T47D (cell line): ENCODE results near the gene JOSD2.
A peak's percentile ranks its signal among the peaks of the same experiment; 100 is the strongest.
"Not testable (repeated sequence)": the region's sequence is repeated elsewhere in the genome, so short reads cannot be mapped to it uniquely, and the experiment has no call there.

Experiments used
- DNase-seq, 2 experiments: peaks; one replicate each; pipeline versions ENCODE4 v3.0.0 to v3.0.0-alpha.2; 2011 to 2012; ENCODE audit warnings: low read depth in 1 of 2, low spot score in 1 of 2
- JUND ChIP-seq: IDR thresholded peaks from 2 replicates; pipeline ENCODE4 v1.6.1; 2012; ENCODE audit warnings: low read depth
- in situ Hi-C: cut with HindIII; loops from 2 replicates; pipeline ENCODE4 v1.10.0; 2016; ENCODE audit warnings: low sequenced_read_pairs, low pct_unique_long_range_greater_than_20kb

The JOSD2 gene

GRCh38 chr19:50480281-50481111 is 30.5 kb downstream of the JOSD2 start:
- TF ChIP-seq JUND = no peak
- DNase-seq = no peak
- in situ Hi-C loops = no loop called here

GRCh38 chr19:50479761-50480251 is 31.2 kb downstream of the JOSD2 start:
- in situ Hi-C loops = no loop called here
- no peak for DNase-seq

GRCh38 chr19:50478901-50479715 is 31.9 kb downstream of the JOSD2 start:
- DNase-seq = peak in 1 of 2 experiments; percentile 43
- in situ Hi-C loops = no loop called here

More at GRCh38 chr19:50479761-50480251, 31.2 kb downstream of the JOSD2 start:
- no peak for TF ChIP-seq JUND

GRCh38 chr19:50477751-50478515 is 33.1 kb downstream of the JOSD2 start:
- no peak for DNase-seq
- TF ChIP-seq JUND = no peak
- in situ Hi-C loops = no loop called here

More at GRCh38 chr19:50478901-50479715, 31.9 kb downstream of the JOSD2 start:
- TF ChIP-seq JUND = no peak

GRCh38 chr19:50476907-50477238 is 34.1 kb downstream of the JOSD2 start:
- no peak for DNase-seq
- TF ChIP-seq JUND = no peak
- in situ Hi-C loops = no loop called here

GRCh38 chr19:50476224-50476906 is 34.6 kb downstream of the JOSD2 start, which contains the start of the genes EMC10 and GARIN5A:
Gene EMC10, plus strand, starts transcription at chr19:50476507. Its CDS starts 38 bp downstream, at chr19:50476545.
Gene GARIN5A, minus strand, starts transcription at chr19:50476848. Its CDS starts 460 bp downstream, at chr19:50476388.
- in situ Hi-C loops = no loop called here
- DNase-seq = peak; percentile 96
- TF ChIP-seq JUND = no peak

GRCh38 chr19:50475736-50476223 is 35.2 kb downstream of the JOSD2 start:
- in situ Hi-C loops = no loop called here
- TF ChIP-seq JUND = no peak

GRCh38 chr19:50475101-50475568 is 35.9 kb downstream of the JOSD2 start:
- no peak for TF ChIP-seq JUND
- in situ Hi-C loops = no loop called here
- no peak for DNase-seq

More at GRCh38 chr19:50475736-50476223, 35.2 kb downstream of the JOSD2 start:
- no peak for DNase-seq

- in situ Hi-C loops, DNase-seq: not testable (repeated sequence)
Observed at GRCh38 chr19:50473336-50473735, 37.7 kb downstream of the JOSD2 start.

GRCh38 chr19:50468818-50469217 is 42.2 kb downstream of the JOSD2 start:
- no peak for DNase-seq
- in situ Hi-C loops = no loop called here
- no peak for TF ChIP-seq JUND

- no peak for DNase-seq
- TF ChIP-seq JUND = no peak
- in situ Hi-C loops = no loop called here
Observed at GRCh38 chr19:50467566-50467965, 43.4 kb downstream of the JOSD2 start.
